ENCODE measurements around the gene FAM219A.
"Not testable (repeated sequence)": the region's sequence is repeated elsewhere in the genome, so short reads cannot be mapped to it uniquely, and the experiment has no call there.

Gene FAM219A

DNA sequence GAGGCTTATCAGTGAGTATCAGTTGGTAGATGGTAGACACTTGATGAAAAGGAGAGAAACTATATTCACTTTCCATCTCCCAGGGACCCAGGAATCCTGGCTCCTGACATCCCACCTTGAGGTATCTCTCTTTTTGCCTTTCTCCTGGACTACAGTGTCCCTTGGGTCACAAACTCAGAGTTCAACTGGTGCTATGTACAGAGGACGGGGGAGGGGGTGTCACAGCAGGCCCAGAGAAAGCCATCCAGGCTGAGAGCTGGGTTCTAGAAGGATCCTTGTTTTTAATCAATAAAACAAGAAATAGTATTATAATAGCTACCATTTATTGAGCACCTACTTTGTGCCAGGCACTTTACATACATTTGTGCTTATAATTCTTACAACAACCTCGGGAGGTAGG lies 92.0 kb downstream of the FAM219A start:
- Histone ChIP-seq H3K27ac (ENCODE audit: low read depth in 2 of 2, low read length in 2 of 2) (no peak overlapping the region), H3K9ac (ENCODE audit: low read depth in 1 of 2, low read length in 2 of 2) (no peak overlapping the region), H3K36me3 (ENCODE audit: control insufficient read depth in 2 of 2, insufficient read depth in 2 of 2, low read length in 2 of 2) (peaks cover 21 to 25% of the 10 kb centered on the region in 2 donors), H3K27me3 (ENCODE audit: control insufficient read depth in 2 of 2, insufficient read depth in 2 of 2, low read length in 2 of 2) (no peaks in the 10 kb centered on the region), H3K4me3 (ENCODE audit: low read length in 2 of 2) (no peak overlapping the region), H3K4me1 (ENCODE audit: control insufficient read depth in 2 of 2, insufficient read depth in 2 of 2, low read length in 2 of 2) (no peaks in the 10 kb centered on the region), H3K9me3 (ENCODE audit: control insufficient read depth in 2 of 2, low read length in 2 of 2) (no peaks in the 10 kb centered on the region)

DNA sequence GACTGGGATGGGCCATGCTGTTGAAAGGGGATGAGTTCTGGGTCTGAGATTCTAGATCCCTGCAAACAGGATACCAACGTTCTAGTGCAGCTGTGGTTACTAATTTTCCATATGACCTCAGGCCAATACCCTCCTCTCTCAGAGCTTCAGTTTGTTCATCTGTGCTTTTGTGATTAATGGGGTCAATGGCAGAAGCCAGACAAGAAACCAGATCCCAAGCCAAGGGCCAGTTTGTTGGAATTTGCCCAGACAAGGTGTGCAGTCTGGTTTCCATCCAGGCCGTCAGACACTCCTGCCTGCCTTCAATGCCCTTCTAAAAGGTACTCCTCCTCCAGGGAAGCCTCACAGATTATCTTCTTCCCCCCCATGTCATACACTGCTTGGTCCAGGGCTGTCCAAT lies 93.1 kb downstream of the FAM219A start:
- H3K27me3 ChIP-seq (ENCODE audit: control insufficient read depth in 2 of 2, insufficient read depth in 2 of 2, low read length in 2 of 2), result no peaks in the 10 kb centered on the region
- no peak overlapping the region for H3K27ac ChIP-seq (ENCODE audit: low read depth in 2 of 2, low read length in 2 of 2)
- no peak overlapping the region for H3K4me3 ChIP-seq (ENCODE audit: low read length in 2 of 2)
- H3K4me1 ChIP-seq (ENCODE audit: control insufficient read depth in 2 of 2, insufficient read depth in 2 of 2, low read length in 2 of 2), result no peaks in the 10 kb centered on the region
- H3K9me3 ChIP-seq (ENCODE audit: control insufficient read depth in 2 of 2, low read length in 2 of 2), result no peaks in the 10 kb centered on the region
- peaks cover 12 to 14% of the 10 kb centered on the region in 2 donors for H3K36me3 ChIP-seq (ENCODE audit: control insufficient read depth in 2 of 2, insufficient read depth in 2 of 2, low read length in 2 of 2)
- no peak overlapping the region for H3K9ac ChIP-seq (ENCODE audit: low read depth in 1 of 2, low read length in 2 of 2)

DNA sequence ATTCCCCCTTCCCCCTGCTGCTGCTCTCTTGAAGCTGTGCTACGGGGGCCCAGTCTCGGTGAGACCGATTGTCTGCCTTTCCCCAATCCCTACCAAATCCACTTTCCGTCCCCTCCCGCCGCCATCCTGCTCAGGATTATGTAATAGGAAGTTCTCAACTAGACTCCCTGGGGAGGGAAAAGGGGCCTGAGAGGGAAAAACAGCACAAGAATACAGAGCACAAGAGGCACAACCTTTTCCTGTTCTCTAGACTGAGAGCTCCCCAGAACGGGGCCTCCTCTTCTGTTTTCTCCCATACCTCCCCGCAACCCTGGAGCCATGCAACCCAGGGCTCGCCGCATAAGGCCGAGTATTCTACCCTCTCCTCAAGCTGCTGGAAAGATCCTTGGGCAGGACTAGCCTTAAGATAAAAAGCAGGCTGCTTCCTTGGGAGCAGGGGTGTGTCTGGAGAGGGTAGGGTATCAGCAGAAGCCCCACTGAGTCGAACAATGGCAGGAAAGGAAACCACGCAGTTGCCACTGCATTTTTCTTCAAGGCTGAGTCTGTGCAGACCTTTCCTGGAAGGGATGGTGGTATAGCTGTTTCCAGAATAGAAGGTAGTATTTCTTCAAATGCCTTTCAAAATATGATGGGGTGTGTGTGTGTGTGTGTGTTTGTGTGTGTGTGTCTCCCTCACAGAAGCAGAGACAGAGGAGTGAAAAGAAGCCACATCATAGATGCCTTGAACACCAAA lies 94.6 kb downstream of the FAM219A start:
- no peak overlapping the region for H3K27ac ChIP-seq (ENCODE audit: low read depth in 2 of 2, low read length in 2 of 2)
- no peak overlapping the region for H3K4me3 ChIP-seq (ENCODE audit: low read length in 2 of 2)
- H3K9ac ChIP-seq (ENCODE audit: low read depth in 1 of 2, low read length in 2 of 2), result no peak overlapping the region

DNA sequence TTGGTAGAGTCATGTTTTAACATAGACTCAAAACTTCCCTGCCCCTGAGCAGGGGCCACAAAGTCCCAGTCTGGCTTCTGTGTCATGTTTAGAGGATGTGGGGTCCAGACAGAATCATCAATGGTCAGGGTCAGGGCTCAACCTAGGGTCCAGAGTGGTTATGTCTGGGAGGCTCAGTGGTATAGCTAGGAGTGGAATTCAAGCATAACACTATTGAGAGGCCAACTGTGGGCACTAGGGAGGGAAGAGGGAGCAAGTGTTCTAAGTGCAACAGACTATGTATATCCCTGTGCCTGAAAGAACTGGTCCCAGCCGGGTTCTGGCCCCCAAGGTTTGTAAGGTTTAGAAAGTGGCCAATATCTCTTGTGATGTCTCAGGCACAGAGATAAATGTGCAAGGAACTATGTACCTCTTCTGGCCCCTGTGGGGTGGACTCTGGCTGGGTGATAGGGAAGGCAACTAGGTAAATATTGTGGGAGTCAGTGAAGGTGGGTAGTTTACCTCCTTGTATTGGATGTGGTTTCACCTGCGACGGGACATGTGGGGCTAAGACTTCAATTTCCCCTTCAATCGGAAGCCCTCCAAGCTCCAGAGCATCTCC lies 95.7 kb downstream of the FAM219A start:
- no peaks in the 10 kb centered on the region for H3K4me1 ChIP-seq (ENCODE audit: control insufficient read depth in 2 of 2, insufficient read depth in 2 of 2, low read length in 2 of 2)
- H3K9ac ChIP-seq (ENCODE audit: low read depth in 1 of 2, low read length in 2 of 2), result no peak overlapping the region
- peaks cover 2 to 5% of the 10 kb centered on the region in 2 donors for H3K36me3 ChIP-seq (ENCODE audit: control insufficient read depth in 2 of 2, insufficient read depth in 2 of 2, low read length in 2 of 2)
- no peak overlapping the region for H3K27ac ChIP-seq (ENCODE audit: low read depth in 2 of 2, low read length in 2 of 2)
- H3K4me3 ChIP-seq (ENCODE audit: low read length in 2 of 2), result no peak overlapping the region
- no peaks in the 10 kb centered on the region for H3K27me3 ChIP-seq (ENCODE audit: control insufficient read depth in 2 of 2, insufficient read depth in 2 of 2, low read length in 2 of 2)
- no peaks in the 10 kb centered on the region for H3K9me3 ChIP-seq (ENCODE audit: control insufficient read depth in 2 of 2, low read length in 2 of 2)

More for the DNA sequence above, 94.6 kb downstream of the FAM219A start:
- Histone ChIP-seq H3K36me3 (ENCODE audit: control insufficient read depth in 2 of 2, insufficient read depth in 2 of 2, low read length in 2 of 2) (peaks cover 3 to 7% of the 10 kb centered on the region in 2 donors), H3K27me3 (ENCODE audit: control insufficient read depth in 2 of 2, insufficient read depth in 2 of 2, low read length in 2 of 2) (no peaks in the 10 kb centered on the region), H3K4me1 (ENCODE audit: control insufficient read depth in 2 of 2, insufficient read depth in 2 of 2, low read length in 2 of 2) (no peaks in the 10 kb centered on the region), H3K9me3 (ENCODE audit: control insufficient read depth in 2 of 2, low read length in 2 of 2) (no peaks in the 10 kb centered on the region)

DNA sequence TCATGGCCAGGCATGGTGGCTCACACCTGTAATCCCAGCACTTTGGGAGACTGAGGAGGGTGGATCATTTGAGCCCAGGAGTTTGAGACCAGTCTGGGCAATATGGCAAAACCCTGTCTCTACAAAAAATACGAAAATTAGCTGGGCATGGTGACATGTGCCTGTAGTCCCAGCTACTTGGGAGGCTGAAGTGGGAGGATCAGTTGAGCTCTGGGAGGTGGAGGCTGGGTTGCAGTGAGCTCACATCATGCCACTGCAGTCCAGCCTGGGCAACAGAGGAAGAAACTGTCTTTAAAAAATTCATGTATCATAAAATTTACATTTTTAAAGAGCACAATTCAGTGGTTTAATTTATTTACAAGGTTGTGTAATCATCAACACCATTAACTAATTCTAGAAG lies 105.4 kb downstream of the FAM219A start:
- H3K9me3 ChIP-seq (ENCODE audit: control insufficient read depth in 2 of 2, low read length in 2 of 2); H3K36me3 ChIP-seq (ENCODE audit: control insufficient read depth in 2 of 2, insufficient read depth in 2 of 2, low read length in 2 of 2); H3K27ac ChIP-seq (ENCODE audit: low read depth in 2 of 2, low read length in 2 of 2); H3K27me3 ChIP-seq (ENCODE audit: control insufficient read depth in 2 of 2, insufficient read depth in 2 of 2, low read length in 2 of 2); H3K4me3 ChIP-seq (ENCODE audit: low read length in 2 of 2); H3K9ac ChIP-seq (ENCODE audit: low read depth in 1 of 2, low read length in 2 of 2); H3K4me1 ChIP-seq (ENCODE audit: control insufficient read depth in 2 of 2, insufficient read depth in 2 of 2, low read length in 2 of 2): not testable (repeated sequence)

DNA sequence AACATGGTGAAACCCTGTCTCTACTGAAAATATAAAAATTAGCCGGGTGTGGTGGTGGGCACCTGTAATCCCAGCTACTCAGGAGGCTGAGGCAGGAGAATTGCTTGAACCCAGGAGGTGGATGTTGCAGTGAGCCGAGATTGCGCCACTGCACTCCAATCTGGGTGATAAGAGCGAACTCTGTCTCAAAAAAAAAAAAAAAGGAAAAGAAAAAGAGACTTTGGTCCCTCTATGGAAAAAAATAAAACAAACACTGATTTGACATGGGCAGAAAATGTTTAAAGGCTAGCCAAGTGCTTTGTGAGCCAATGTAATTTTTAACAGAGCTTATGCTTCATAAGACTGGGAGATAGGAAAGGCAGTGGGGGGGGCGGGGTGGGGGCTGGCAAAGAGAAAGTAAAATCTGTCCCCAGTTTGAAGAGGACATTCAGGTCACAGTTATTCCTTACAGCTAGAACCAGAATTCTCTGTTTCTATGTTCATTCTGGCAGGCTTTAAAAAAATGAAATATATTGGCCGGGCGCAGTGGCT lies 106.2 kb downstream of the FAM219A start:
- not testable (repeated sequence) for H3K4me1 ChIP-seq (ENCODE audit: control insufficient read depth in 2 of 2, insufficient read depth in 2 of 2, low read length in 2 of 2); H3K9ac ChIP-seq (ENCODE audit: low read depth in 1 of 2, low read length in 2 of 2); H3K36me3 ChIP-seq (ENCODE audit: control insufficient read depth in 2 of 2, insufficient read depth in 2 of 2, low read length in 2 of 2); H3K9me3 ChIP-seq (ENCODE audit: control insufficient read depth in 2 of 2, low read length in 2 of 2); H3K4me3 ChIP-seq (ENCODE audit: low read length in 2 of 2); H3K27me3 ChIP-seq (ENCODE audit: control insufficient read depth in 2 of 2, insufficient read depth in 2 of 2, low read length in 2 of 2)
- peak overlapping the region; percentile 9 to 22 for H3K27ac ChIP-seq (ENCODE audit: low read depth in 2 of 2, low read length in 2 of 2)

DNA sequence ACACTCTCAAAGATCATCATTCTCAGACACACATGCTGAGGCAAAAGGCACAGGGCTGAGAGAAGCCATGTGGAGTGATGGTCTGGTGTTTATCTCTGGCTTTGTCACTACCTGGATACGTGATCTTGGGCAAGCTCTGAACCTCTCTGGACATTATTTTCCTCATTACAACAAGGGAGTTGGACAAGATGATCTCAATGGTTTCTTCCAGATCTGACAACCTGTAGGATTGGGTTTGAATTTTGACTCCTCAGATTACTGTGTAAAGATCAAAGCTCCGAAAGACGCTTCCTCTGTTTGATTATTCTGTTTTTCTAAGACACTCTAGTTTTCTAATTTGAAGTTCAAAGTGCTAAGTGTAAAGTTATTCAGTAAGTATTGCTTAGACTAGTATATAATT lies 109.0 kb downstream of the FAM219A start:
- no peak overlapping the region for H3K4me3 ChIP-seq (ENCODE audit: low read length in 2 of 2)
- H3K4me1 ChIP-seq (ENCODE audit: control insufficient read depth in 2 of 2, insufficient read depth in 2 of 2, low read length in 2 of 2), result no peaks in the 10 kb centered on the region
- H3K27ac ChIP-seq (ENCODE audit: low read depth in 2 of 2, low read length in 2 of 2), result no peak overlapping the region
- H3K9ac ChIP-seq (ENCODE audit: low read depth in 1 of 2, low read length in 2 of 2), result no peak overlapping the region
- no peaks in the 10 kb centered on the region for H3K9me3 ChIP-seq (ENCODE audit: control insufficient read depth in 2 of 2, low read length in 2 of 2)
- H3K36me3 ChIP-seq (ENCODE audit: control insufficient read depth in 2 of 2, insufficient read depth in 2 of 2, low read length in 2 of 2), result no peaks in the 10 kb centered on the region
- no peaks in the 10 kb centered on the region for H3K27me3 ChIP-seq (ENCODE audit: control insufficient read depth in 2 of 2, insufficient read depth in 2 of 2, low read length in 2 of 2)
